GM21737 (cell line): Measurements from ENCODE around the gene COMMD9.

ENCODE experiments used
- ATAC-seq: cut with Tn5 transposase; IDR thresholded peaks from one replicate; pipeline ENCODE4 v1.9.1; 2021; ENCODE audit warnings: mild to moderate bottlenecking, moderate library complexity; ENCODE audit not compliant: unreplicated experiment

The COMMD9 gene

DNA sequence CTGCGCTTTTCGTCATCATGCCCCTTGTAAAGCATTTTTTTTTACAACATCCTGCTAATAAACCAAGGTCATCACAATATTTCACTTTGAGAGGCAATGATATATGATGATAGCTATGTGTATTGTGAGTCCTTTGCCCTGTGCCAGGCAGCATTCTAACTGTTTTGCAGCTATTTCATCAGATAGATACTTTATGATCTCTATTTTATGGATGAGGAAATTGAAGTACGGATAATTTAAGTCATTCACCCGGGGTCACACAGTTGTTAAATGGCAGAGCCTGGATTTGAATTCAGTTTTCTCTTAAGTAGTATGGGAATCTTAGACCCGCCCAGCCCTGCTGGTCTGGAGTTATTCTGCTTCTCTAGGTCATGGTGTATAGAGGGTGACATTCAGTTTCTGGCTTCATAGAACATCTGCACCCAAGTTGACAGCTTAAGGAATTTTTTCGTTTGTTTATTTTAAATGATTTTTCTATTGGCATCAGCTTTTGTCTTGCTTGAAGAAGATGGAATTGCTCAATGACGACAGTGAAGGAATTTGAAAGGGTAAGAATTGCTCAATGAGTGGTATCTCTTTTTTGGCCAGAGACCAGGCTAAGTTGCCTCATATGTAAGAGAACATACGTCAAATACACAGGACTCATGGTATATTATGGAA lies 7.8 kb upstream of the COMMD9 start:
- no peak for ATAC-seq

DNA sequence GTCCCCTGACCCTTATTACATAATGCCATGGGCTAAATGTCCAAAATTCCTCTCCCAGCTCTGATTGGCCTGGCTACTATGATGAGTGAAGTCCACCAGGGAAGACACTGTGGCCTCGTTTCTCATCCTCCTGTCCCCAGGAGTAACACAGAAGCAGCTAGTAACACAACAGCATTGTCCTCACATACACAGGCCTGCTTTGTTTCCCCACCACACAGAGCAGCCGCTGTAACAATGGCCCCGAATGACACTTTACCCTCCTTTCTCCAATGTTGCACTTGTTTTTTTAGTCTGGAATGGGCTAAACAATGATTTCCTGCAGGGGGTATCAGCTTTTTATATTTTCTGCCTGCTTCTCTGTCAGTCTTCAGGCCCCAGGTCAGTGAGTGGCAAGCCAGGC lies 6.7 kb upstream of the COMMD9 start, which contains the start of gene PRR5L:
TSS of gene PRR5L (plus strand) at position 363 of the 400 bp plus-strand sequence. CDS start 104,834 bp downstream, outside the sequence.
- ATAC-seq = no peak

DNA sequence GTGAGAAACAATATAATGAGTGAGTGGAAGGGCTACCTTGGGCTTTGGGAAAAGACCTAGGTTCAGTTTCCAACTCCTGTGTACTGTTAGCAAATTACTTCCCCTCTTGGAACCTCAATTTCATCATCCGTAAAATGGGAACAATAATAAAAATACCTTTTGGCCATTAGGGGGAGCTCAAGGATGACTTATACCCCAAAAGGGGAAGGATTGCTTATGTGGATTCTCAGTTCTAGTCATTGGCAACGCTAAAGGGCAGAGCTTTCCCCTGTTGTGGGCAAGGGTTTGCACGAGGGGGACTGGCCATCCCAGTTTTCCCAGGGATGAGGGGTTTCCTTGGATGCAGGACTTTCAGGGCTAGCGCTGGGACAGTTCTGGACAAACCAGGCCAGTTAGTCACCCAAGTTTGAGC lies 3.1 kb upstream of the COMMD9 start:
- ATAC-seq = no peak

DNA sequence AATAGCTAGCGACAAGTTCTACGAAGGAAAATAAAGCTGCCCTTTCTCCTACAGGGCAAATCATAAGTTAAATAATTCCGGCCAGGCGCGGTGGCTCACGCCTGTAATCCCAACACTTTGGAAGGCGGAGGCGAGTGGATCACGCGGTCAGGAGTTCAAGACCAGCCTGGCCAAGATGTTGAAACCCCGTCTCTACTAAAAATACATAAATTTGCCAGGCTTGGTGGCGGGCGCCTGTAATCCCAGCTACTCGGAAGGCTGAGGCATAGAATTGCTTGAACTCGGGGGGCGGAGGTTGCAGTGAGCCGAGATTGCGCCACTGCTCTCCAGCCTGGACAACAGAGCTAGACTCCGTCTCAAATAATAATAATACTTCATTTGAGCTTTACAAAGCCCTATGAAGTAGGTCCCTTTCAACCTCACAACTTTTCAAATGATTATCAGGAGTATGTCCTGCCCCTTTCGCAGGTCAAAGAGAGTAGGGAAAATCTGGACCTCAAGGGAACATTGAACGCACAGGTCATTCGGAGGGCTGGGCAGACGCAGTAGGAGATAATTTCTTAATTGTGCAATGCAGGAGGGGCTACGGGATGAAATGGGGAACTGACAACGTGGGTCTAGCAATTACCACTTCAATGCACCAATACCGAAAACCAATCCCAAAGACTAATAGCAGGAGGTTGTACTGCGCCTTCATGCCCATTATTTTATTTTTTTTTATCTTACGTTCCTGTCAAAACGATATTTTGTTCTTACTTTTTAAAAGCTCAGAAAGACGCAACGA lies 590 bp downstream of the COMMD9 start:
- ATAC-seq = no peak

DNA sequence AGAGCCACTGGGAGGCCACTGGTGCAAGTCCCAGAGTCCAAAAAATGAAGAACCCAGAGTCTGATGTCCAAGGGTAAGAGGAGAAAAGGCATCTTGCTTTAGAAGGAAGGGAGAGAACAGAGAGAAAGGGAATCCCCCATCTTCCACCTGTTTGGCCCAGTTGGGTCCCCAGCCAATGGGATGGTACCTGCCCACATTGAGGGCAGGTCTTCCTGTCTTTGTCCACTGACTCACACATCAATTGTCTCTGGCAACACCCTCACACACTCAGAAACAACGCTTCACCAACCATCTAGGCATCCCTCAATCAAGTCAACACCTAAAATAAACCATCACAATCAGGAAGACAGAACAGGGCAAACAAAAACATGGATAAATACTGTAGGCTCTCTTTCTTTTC lies 6.3 kb downstream of the COMMD9 start:
- ATAC-seq = no peak

DNA sequence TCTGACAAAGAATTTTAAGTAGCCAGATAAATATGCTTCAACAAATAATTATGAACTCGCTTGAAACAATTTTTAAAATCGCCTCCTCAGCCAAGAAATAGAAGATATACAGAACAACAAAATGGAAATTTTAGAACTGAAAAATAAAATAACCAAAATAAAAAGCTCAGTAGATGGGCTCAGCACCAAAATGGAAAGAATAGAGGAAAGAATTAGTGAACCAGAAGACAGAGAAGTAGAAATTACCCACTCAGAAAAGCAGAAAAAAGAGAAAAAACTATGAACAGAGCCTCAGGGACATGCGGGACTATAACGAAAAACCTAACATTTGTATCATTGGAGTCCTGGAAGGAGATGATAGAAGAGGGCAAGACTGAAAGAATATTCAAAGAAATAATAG lies 7.4 kb downstream of the COMMD9 start:
- ATAC-seq = no peak

DNA sequence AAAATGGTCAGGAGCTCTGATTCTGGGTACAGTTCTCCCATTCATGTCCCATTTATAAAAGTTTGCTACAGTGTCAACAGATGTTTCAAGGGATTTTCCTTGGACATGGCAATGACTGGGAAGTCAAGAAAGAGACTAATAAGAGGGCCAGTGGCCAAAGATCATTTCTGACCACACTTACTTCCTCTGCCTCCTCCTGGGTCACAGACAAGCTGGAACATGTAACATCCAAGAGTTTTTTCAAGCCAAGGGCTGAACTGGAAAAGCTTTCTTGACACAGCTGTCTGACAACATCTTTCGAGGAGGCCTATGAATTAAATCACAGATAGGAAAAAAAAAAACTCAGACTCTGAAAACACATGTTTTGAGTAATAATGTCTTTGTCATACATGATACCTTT lies 8.7 kb downstream of the COMMD9 start:
- ATAC-seq = no peak

DNA sequence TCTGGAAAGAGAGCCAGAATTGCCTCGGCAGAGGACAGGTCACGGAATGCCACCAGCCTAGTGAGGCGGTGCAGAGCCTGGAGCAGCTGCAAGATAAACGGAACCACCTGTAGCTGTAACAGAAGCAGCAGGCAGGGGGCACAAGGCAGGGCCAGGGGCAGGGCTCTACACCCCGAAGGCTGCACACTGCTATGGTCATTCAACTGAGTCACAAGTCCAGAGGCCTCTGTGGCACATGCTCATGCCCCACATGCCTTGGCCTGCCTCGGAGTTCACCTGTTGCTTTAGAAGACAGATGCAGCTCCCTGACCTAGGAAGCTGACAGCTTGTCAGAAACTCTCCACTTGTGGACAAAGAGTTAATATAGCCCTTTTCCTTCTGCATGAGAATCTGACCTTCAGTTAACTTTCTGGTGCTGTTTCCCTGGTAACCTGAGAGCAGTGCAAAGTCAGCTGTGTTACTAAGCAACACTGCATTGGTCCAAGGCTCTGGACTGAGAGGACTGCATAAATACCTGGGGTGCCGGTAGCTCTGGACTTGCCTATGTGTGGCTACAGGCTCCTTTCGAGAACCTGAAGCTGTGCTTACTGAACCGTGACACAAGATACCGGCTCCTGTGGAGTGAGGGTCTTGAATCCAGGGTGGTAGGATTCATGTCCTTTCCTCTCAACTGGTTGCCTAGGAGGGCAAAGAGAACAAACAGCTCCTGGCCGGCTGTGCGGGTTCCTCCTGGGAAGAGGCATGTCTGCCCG lies 10.5 kb downstream of the COMMD9 start:
- no peak for ATAC-seq

DNA sequence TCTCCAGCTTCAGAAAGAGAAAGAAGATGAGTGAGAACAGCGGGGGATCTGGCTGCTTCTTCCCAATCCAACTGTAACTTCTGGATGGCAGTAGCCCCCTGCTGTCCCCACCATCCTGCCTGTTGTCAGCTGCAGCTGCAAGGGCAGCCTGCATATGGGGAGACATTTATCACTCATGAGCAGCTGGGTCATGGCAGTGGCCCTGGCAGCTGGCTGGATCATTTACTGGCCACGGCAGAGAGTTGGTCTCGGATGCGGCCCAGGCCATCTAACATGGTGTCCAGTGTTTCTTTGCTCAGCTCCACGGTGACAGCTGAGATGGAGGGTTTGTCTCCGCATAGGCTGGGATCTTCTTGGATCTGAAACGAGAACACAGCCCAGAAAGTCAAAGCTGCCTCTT lies 14.8 kb downstream of the COMMD9 start:
- no peak for ATAC-seq

DNA sequence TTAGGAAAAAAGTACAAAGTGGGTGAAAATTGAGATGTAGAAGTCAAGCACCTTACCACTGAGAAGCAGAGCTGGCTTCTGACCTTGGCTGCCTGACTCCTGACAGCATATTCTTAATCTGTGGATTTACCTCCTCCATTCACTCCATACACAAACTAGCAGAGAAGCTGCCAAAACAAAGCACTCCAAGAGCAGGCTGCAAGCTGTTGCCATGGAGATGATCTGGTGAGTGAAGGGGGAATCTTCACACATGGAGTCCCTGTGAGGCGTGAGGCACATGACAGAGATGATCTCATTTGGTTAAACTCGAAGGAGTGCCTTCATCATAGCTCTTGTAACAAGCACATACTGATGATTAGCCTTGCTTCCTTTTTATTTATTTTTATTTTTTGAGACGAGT lies 16.1 kb downstream of the COMMD9 start:
- no peak for ATAC-seq

DNA sequence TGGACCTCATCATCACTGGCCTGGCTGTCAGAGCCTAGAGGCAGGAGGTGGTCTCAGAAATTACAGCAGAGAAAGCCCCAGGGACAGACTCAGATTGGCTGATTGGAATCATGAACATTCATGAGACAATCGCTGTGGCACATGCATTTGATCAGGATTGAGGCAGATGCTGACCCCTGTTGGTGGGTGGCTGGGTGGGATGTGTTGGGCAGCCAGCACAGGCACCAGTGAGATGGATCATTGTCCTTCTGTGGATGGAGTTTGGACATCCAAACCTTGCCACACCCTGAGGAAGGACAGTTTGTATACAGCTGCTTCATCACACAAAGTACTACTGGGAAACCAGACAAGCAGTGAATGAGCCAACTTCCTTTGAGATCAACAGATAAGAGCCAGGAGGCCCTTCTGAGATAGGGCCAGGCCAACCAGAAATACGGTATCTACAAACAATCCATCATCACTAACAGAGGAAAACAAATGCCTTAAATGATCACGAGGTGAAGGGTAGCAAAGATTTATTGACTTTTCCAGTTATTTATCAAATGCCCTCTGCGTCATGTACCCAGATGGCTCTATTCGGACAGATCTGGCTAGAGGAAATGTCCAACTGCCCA lies 17.3 kb downstream of the COMMD9 start:
- no peak for ATAC-seq

DNA sequence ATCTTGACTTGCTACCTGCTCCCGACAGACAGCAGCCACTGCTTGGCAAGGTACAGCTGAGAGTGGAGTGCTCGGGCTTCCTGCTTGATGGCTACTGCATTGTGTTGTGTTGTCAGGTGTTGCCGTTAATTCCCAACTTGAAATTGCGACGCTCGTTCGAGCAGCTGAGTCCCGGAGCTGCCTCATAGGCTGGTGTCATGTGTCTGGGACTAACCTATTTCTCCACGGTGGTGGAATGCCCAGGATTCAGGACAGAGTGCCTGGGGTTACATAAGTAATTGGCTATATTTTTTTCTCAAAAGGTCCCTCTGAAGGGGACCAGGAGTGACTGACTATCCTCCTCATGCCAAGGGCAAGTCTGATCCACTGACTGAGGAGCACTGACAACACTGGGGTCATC lies 18.5 kb downstream of the COMMD9 start:
- ATAC-seq = no peak

DNA sequence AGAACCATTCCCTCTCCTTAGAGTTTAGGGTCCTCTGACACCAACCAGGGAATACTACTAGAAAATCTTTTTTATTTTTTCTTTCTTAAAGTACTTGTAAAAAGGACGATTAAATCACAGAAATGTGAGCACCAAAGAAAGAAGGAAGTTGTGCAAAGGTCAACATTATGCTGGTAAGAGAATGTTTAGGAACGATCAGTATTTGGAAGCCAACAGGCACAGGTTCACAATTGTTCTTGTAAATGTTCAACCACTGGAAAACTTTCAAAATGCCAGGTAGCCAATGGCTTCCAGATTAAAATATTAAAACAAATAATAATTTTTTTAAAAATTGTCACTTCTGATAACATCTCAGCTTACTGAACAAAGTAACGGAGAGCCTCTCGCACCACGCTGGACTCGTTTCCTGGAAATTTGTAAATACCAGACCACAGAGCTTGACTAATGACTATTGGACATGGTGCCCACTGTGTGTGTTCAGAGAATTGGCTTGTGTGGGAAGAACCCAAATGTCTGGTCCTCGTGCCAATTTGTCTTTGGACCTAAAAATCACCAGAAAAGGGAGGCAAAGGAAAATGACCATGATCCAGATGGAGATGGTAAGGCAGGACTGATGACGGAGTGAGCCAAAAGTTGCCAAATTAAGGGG lies 20.8 kb downstream of the COMMD9 start:
- ATAC-seq = no peak

DNA sequence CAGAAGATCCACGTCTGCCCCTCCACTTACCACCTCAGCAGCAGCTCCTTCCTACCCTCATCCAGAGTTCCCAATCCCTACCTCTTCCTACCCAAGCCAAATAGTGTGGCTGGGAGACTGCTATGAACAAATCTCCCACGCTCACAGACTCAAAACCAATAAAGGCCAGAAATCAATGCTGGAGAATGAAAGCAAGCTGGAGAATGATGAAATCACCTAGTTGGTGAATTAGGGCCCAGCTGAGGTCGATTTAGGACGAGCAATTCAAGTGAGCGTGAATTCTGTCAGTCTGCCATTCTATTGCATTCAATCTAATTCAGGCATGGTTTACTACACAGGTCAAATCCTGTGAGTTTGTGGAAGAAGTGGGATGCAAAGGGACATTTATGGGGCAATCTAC lies 22.5 kb downstream of the COMMD9 start:
- no peak for ATAC-seq

DNA sequence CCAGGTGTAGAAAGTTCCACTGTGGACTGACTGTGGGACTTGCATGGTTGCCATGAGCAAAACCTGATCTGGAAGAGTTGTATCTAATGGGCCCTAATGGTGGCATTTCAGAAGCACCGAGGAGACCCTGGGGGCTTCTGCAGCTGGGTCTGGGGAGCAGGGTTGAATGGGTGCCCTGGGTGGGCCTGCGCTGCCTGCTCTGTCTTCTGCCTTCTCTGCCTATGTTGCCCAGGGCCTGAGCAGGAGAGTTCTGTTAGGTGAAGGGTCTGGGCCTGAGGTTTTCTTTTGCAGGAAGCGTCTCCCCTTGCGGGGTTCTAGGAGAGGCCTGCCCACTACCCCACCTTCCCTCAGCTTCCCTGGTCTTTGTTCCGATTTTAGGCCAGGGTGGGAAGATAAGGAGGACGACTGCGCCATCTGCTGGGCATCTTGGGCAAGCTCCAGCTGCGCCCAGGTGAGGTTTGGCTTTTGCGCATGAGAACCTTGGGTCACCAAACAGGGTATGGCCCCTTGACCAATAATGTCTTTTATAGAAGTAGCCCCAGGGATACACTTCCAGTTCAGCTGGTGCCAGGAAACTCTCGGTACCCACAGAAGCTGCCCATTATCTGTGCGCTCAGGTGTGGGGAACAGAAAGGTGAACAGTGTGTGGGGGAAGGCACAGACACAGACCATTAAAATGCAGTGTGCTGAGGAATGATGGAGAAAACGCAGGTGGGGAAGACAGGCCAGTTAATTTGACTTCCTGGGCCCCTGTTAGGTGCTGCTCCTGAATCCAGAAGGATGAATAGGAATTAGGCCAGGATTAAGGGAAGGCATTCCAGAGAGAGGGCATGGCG lies 23.2 kb downstream of the COMMD9 start:
- ATAC-seq = no peak

DNA sequence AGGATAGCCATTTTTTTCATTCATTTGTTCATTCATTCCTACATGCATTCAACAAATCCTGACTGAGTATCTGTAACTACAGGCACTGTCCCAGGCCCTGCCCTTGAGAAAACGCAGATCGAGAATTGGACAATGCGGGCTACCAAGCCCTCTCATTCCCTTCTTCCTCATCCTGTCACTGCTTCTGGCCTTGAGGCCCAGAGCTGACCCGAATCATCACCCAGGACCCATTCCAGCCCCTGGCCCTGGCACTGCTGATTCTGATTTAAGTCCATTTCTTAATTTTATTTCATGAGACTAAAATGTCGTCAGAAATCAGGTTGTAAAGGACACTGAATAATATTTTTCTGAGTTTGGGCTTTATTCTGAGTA lies 24.3 kb downstream of the COMMD9 start:
- no peak for ATAC-seq

DNA sequence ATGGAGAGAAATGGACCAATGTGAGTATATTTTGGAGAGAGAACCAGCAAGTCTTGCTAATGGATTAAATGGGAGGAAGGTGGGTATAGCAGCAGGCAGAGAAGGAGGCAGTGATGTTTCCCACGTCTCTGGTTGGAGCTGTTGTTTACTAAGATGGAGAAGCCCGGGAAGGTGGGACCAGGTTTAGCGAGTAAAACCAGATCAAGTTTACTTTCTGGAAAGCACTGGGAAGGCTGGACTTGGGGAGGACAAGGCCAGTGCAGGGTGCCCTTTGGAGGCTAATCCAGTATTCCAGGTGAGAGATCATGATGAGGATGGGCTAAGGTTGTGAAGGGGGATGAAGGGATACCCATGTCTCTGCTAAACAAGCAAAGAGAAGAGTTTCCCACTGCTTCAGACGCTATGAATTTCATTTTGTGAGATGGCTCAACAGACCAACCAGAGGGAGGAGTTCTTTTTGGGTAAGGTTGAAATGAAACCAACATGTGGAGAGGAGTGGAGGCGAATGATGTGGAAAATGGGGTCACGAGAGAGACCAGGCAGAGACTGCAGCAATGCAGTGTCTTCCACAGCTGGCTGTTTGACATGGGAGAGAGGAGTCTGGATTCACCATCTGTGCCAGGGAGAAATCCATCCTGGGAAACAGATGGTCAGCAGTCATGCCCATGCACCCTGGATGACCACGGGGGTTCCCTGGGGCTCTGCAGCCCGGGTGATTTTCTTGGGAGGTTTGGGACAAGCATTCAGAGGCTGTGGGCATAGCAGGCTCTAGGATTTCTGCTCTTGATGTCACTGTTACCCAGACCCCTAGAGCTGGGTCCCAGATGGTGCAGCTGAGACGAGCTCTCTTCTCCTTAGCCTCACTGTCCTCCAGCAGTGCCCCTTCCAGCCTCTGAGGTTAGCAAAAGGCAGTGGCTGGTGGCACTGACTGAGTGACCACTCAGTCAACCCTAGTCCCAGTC lies 24.9 kb downstream of the COMMD9 start:
- ATAC-seq = no peak

DNA sequence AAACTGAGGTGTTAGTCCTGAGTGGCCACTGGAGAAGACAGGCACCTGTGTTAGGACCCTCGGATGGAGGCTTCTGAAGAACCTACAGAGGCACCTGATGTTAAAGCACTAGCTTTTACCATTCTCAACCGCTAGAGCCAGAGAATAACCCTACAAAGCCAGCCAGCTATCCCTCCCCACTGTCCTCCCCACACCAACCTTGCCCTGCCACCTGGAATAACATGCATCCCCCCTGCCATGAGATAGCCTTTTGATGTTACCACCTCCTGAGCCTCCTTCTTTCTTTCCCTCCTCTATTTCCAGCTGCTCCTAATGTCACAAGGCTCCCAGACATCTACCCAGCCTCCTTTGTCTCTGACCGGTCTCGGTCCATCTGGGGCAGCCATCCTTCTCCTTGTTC lies 28.1 kb downstream of the COMMD9 start:
- ATAC-seq = no peak
